Activated T-cell treated with anti-CD3 and anti-CD28 coated beads for 24 hours (primary cell): ENCODE results near the gene FECH.

Experiments used
- DNase-seq: peaks from one replicate; pipeline ENCODE4 v3.0.0-alpha.2; 2020; ENCODE audit warnings: low read depth

Gene FECH

DNA sequence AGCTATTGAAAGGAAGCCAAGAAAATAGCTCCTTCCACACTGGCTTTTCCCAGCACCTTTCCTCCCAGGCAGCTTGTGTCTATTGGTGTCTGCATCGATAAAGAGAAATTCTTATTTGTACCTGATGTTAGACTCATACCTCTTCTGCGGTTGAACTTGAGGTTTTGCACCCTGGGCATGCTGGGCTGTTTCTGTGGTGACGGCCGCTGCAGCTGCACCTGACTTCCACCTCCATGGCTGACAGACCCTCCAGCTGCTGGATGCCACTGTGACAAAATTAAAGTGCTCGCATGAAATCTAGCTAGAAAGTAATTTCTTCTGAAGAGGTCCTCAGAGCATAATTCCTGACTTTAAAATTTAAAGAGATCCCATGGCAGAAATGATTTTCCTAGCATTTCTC lies 6.6 kb downstream of the FECH start:
- DNase-seq: no peak

- DNase-seq: no peak
Measured at GRCh38 chr18:57576316-57576715, 10.2 kb downstream of the FECH start.

DNA sequence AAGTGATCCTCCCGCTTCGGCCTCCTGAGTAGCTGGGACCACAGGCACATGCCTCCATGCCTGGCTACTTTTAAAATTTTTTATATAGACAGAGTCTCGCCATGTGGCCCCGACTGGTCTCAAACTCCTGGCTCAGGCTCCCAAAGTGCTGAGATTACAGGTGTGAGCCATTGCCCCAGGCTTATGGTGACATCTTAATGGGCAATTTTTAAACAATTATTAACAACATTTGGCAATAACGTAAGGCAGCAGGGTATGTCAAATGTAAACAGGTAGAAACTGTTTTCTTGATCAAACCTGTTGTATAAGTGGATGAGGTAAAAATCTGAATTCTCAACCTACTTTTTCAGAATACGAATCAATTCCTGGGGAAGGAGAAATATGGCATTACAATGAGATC lies 11.0 kb downstream of the FECH start:
- DNase-seq: no peak

- DNase-seq: no peak
Measured at GRCh38 chr18:57574866-57575265, 11.6 kb downstream of the FECH start.

GRCh38 chr18:57570162-57570561 lies 16.3 kb downstream of the FECH start:
- no peak for DNase-seq

GRCh38 chr18:57569133-57569532 lies 17.4 kb downstream of the FECH start:
- DNase-seq: no peak

GRCh38 chr18:57561728-57562423 lies 24.6 kb downstream of the FECH start:
- DNase-seq: no peak

GRCh38 chr18:57561261-57561660 lies 25.2 kb downstream of the FECH start:
- no peak for DNase-seq

DNA sequence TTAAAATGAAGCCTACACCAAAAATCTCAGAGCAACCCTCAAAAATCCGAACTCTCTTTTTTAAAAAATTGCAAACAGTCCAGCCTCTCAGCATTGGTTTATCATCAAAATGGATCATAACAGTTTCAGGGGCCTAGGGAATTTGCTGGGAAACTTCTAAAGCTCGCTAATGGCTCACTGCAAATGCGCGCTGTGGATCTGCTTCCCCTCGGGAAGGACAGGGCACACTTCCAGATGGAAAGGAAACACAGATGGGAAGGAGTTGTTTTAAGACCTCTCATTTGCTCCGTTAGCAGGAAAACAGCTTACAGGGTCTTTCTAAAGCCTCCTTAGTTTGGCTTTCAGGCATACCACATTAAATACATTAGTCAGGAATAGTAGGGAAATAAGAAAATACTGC lies 27.2 kb downstream of the FECH start:
- no peak for DNase-seq

DNA sequence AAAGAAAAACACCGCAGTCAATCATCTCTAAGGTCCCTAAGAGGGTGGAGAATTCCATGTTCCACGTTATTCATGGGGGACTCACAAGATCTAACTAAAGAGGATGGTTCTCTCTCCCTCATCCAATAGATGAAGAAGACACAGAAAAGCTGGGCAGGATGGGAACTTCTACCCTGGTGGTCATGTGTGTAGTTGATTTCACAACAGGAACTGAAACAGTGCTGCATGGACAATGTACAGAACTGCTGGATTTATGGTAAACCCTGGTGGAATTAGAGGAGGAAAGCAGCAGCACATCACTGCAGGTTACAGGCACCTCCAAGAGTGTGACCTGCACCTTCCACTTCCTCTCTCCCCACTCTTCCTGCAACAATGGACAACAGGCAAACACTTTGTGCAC lies 31.4 kb downstream of the FECH start:
- no peak for DNase-seq

DNA sequence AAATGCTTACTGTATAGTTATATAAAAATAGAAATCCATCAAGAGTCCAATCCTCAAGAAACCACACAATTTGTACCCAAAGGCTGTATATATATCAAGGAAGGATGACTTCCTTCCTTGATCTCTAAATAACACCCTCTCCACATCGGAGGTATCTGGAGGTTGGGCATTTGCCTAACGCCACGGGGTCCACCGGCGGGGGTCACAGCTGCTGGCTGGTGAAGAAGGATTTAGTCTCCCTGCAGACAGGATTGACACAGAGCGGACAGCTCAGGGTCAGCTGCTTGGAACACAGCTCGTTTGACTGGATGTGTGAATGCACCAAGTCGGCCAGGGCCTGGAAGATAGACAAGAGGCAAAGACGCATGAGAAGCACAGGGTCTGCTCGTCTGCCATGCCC lies 36.0 kb downstream of the FECH start:
- no peak for DNase-seq

- DNase-seq: no peak
Measured at GRCh38 chr18:57547260-57547659, 39.2 kb downstream of the FECH start.

DNA sequence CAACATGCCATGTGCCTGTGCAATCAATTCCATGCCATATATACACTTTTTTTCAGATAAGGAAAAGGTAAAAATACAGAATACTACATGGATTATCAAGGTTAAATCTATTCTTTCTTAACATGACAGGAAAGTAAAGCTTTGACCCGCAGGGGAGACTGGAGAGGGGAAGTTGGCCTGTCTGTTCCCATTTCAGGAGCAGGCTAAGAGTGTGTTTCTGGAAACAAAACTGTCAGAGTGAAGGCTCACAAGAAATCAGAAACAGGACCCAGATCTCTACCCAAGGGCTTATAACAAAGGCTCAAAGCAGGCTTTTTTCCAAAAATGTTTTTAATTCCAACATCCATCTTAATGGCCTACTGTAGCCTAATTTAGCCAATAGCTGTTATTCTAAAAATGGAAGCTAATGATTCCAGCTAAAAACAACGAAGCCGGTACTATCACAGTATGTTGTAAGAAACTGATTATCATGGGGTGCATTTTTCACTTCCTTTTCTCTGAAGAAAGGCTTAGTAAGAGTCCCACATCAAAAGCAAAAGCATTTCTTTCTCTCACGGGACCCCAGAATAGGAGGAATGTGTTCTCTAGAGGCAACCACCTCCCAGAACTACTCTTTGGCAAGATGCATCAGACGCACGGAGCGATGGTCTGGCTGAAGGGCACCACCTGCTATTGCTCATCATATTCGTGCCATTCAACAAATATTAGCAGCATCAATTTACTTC lies 41.4 kb downstream of the FECH start:
- no peak for DNase-seq

GRCh38 chr18:57543560-57543959 lies 42.9 kb downstream of the FECH start:
- DNase-seq: no peak

DNA sequence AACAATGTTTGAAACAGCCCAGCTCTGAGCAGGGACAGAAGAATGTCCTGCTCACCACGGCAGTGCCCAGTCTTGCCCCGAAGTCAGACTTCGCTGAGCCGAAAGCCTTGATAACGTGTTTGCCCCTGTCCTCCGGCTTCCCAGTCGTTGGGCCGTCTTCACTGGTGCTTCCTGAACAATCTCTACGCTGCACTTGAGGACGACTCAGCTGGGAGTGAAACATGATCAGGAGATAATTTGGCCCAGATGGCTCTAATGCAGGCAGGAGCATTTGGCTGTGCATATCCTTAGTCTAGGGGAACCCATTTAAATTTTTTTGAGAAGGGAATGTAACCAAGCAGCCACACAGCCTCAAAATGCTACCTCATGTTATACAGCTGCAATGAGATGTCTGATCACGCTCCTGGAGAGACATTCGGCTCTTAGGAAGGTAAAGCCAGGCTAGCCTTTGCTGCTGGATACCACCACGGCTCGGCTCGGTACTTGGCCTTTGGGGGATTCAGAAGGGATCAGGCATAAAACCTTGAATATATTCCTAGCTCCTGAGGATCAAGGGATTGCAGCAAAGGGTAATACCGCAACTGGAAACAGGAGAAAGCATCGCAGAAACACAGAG lies 43.6 kb downstream of the FECH start:
- DNase-seq: no peak

GRCh38 chr18:57542126-57542525 lies 44.4 kb downstream of the FECH start:
- no peak for DNase-seq

DNA sequence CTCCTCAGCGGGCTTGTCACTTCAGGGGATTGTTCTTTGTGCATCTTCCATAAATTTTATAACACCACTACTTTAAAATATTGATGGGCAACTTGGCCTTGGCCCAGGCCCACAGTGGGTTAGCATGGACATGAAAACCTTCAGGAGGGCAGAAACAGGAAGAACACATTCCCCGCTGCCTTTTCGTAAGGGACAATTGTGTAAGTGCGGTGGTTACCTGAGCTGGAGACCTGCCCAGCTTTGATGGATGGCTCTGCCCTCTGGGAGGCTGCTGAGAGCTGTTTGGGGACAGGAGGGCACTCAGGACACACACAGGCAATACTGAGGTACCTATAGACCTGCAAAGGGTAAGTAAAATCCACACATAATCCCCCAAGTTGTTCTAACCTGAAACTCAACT lies 46.8 kb downstream of the FECH start:
- DNase-seq: no peak

DNA sequence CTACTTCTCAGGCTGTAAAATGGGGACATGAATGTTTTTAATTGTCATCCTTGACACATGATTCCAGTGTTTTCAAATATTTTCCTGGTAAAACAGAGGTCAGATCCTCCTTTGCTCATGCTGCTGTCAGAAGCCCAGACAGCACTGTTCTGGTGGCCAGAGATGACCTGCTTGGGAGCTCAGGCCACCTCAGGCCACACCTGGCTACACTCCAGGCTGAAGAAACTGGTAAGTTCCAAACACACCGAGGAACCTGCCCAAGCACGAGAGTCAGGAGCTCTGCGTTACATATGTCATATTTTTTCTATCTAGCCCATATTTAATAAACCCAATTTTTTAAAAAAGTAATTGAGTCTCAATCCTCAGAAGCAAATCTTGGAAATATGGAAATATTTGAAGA lies 47.9 kb downstream of the FECH start:
- no peak for DNase-seq

GRCh38 chr18:57534511-57534909 lies 52.0 kb downstream of the FECH start:
- no peak for DNase-seq

DNA sequence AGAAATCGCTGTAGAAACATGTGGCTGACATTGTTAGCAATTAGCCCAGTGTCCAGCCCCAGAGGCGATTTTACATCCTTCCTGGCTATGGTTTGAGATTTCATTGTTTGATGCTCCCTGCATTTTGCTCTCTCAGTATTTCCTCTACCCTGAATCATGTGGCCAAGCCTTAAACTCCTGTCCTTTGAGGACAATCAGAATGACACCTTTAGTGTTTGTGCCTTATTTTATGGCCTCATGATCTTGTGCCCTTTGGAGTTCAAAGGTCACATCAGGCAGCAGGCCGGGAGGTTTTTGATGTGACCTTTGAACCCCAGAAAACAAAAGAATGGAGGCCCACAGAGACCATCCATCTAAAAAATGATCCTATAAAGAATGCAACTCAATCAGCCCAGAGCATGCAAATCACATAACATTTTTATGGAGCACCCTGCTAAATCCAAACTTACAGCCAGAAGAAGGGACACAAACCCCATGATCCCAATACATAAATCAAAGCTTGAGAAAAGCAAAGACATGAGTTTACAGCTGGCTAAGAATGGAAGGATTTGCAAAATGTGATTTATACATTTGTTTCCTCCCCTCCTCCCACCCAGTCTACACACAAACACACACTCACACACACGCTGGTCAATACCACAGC lies 52.5 kb downstream of the FECH start:
- DNase-seq: no peak

- no peak for DNase-seq
Measured at GRCh38 chr18:57533006-57533867, 53.3 kb downstream of the FECH start.

GRCh38 chr18:57529151-57529550 lies 57.4 kb downstream of the FECH start:
- no peak for DNase-seq
